ENCODE results near the gene PDCD6IP. TPM values are rescaled to one million over a fixed set of nuclear protein-coding genes. Genes with fewer than 3 reads are reported as not detected.

PDCD6IP gene
- total RNA-seq, 2 donors from 2014 or later: 40.5 to 104 TPM

- peaks cover 18% of the 10 kb centered on the region for H3K4me1 ChIP-seq
- DNase-seq (no peak), ATAC-seq (no peak)
- no peaks in the 10 kb centered on the region for H3K9me3 ChIP-seq
- H3K4me3 ChIP-seq: no peak overlapping the region
- no peak for TF ChIP-seq POLR2A (IDR thresholded peaks at IDR 0.05)
- TF ChIP-seq CTCF (IDR thresholded peaks at IDR 0.05): no peak
- H3K27me3 ChIP-seq: no peaks in the 10 kb centered on the region
- H3K36me3 ChIP-seq (replicated peaks in 1 of 2; ENCODE audit: insufficient read depth in 1 of 2, low read depth in 2 of 2): no peaks in the 10 kb centered on the region
- no peak overlapping the region for H3K27ac ChIP-seq
- intact Hi-C loops (cut with DNase I): no loop called here
Measured at GRCh38 chr3:33795131-33795530, 3.3 kb upstream of the PDCD6IP start.

GRCh38 chr3:33795856-33796536 is 2.4 kb upstream of the PDCD6IP start:
- 94 to 99% methylated on average over 3 of the region's 3 CpGs for WGBS, 2 donors
- ATAC-seq: no peak
- TF ChIP-seq POLR2A (IDR thresholded peaks at IDR 0.05) (no peak), CTCF (IDR thresholded peaks at IDR 0.05) (no peak)

GRCh38 chr3:33798113-33798417 is 365 bp upstream of the PDCD6IP start:
- no peaks in the 10 kb centered on the region for H3K36me3 ChIP-seq (replicated peaks in 1 of 2; ENCODE audit: insufficient read depth in 1 of 2, low read depth in 2 of 2)
- no peaks in the 10 kb centered on the region for H3K9me3 ChIP-seq
- H3K27ac ChIP-seq: peak overlapping the region; percentile 90 to 99 (median 98)
- intact Hi-C loops (cut with DNase I): no loop called here
- no peaks in the 10 kb centered on the region for H3K27me3 ChIP-seq
- ATAC-seq (peak; percentile 41), DNase-seq (no peak)
- 1% methylated on average over 9 of the region's 9 CpGs for WGBS, 2 donors
- TF ChIP-seq CTCF (IDR thresholded peaks at IDR 0.05): no peak
- no peak for TF ChIP-seq POLR2A (IDR thresholded peaks at IDR 0.05)
- H3K4me3 ChIP-seq: peak overlapping the region; percentile 56 to 78
- H3K4me1 ChIP-seq: peaks cover 40% of the 10 kb centered on the region

More at GRCh38 chr3:33795856-33796536, 2.4 kb upstream of the PDCD6IP start:
- no peaks in the 10 kb centered on the region for H3K36me3 ChIP-seq (replicated peaks in 1 of 2; ENCODE audit: insufficient read depth in 1 of 2, low read depth in 2 of 2)
- H3K27me3 ChIP-seq: no peaks in the 10 kb centered on the region
- intact Hi-C loops (cut with DNase I): no loop called here
- no peak overlapping the region for H3K4me3 ChIP-seq
- H3K9me3 ChIP-seq: no peaks in the 10 kb centered on the region
- H3K27ac ChIP-seq: no peak overlapping the region
- no peak for DNase-seq
- H3K4me1 ChIP-seq: peaks cover 26% of the 10 kb centered on the region

GRCh38 chr3:33799202-33799551 is 747 bp downstream of the PDCD6IP start:
- TF ChIP-seq CTCF (IDR thresholded peaks at IDR 0.05): no peak
- TF ChIP-seq POLR2A (IDR thresholded peaks at IDR 0.05): no peak
- WGBS, 2 donors: 9 to 12% methylated on average over 3 of the region's 3 CpGs
- ATAC-seq: no peak
- Histone ChIP-seq H3K4me1 (peaks cover 40% of the 10 kb centered on the region), H3K4me3 (peak overlapping the region; percentile 56 to 78), H3K36me3 (replicated peaks in 1 of 2; ENCODE audit: insufficient read depth in 1 of 2, low read depth in 2 of 2) (no peaks in the 10 kb centered on the region), H3K27me3 (no peaks in the 10 kb centered on the region), H3K27ac (peak overlapping the region; percentile 90 to 99 (median 98)), H3K9me3 (no peaks in the 10 kb centered on the region)
- no peak for DNase-seq
- intact Hi-C loops (cut with DNase I): no loop called here

GRCh38 chr3:33803252-33803651 is 4.8 kb downstream of the PDCD6IP start:
- intact Hi-C loops (cut with DNase I): no loop called here
- Histone ChIP-seq H3K9me3 (no peaks in the 10 kb centered on the region), H3K27me3 (no peaks in the 10 kb centered on the region), H3K4me3 (no peak overlapping the region), H3K36me3 (replicated peaks in 1 of 2; ENCODE audit: insufficient read depth in 1 of 2, low read depth in 2 of 2) (no peaks in the 10 kb centered on the region), H3K4me1 (peaks cover 49% of the 10 kb centered on the region), H3K27ac (no peak overlapping the region)
- ATAC-seq: no peak
- WGBS, 2 donors: 93 to 96% methylated on average over 1 of the region's 1 CpG
- TF ChIP-seq CTCF (IDR thresholded peaks at IDR 0.05) (no peak), POLR2A (IDR thresholded peaks at IDR 0.05) (no peak)
- no peak for DNase-seq

Data from body of pancreas (tissue), 4 donors.